AG08396 (cell line): ENCODE data around the gene TBX3.
A peak's percentile ranks its signal among the peaks of the same experiment; 100 is the strongest.

Source experiments
- DNase-seq: peaks from one replicate; pipeline ENCODE4 v3.0.0; 2012; ENCODE audit warnings: low spot score, mixed read lengths

TBX3 gene

GRCh38 chr12:114625294-114625851 lies 58.6 kb downstream of the TBX3 start:
- peak; percentile 59 for DNase-seq

- DNase-seq = no peak
Measured at GRCh38 chr12:114623737-114624136, 60.2 kb downstream of the TBX3 start.
